HepG2 (cell line): ENCODE measurements around the gene VWA5B1.

Experiments used
- CEBPB ChIP-seq: IDR thresholded peaks from 2 replicates; pipeline ENCODE4 v1.6.1; 2011; ENCODE audit warnings: low read depth, low read length, improper control_type of control experiment, borderline replicate concordance
- EHMT2 ChIP-seq: fragments of 200-600 bp; sonication (generic); IDR thresholded peaks from 2 replicates; pipeline ENCODE4 v1.7.0; 2017; ENCODE audit warnings: antibody characterized with exemption, low read depth, low read length, borderline replicate concordance
- FOXK2 ChIP-seq: fragments of 450-650 bp; IDR thresholded peaks from 2 replicates; pipeline ENCODE4 v1.6.1; 2016
- HDAC1 ChIP-seq: sonication (generic); formaldehyde crosslinking; IDR thresholded peaks from 2 replicates; pipeline ENCODE4 v1.5.1; 2020; ENCODE audit warnings: mild to moderate bottlenecking, missing genetic modification reagents
- NCOR1 ChIP-seq: fragments of 200-600 bp; sonication (generic); IDR thresholded peaks from 2 replicates; pipeline ENCODE4 v1.7.0; 2017; ENCODE audit warnings: antibody characterized with exemption, low read length, borderline replicate concordance
- POLR2AphosphoS5 ChIP-seq: IDR thresholded peaks from 2 replicates; pipeline ENCODE4 v1.6.1; 2012; ENCODE audit warnings: low read depth, low read length
- RELA ChIP-seq: sonication (generic); formaldehyde crosslinking; IDR thresholded peaks from 2 replicates; pipeline ENCODE4 v1.4.0; 2020; ENCODE audit warnings: missing genetic modification reagents
- XBP1 ChIP-seq: sonication (generic); formaldehyde crosslinking; IDR thresholded peaks from 2 replicates; pipeline ENCODE4 v1.5.0; 2020; ENCODE audit warnings: missing genetic modification reagents
- ZNF10 ChIP-seq: sonication (generic); formaldehyde crosslinking; IDR thresholded peaks from 2 replicates; pipeline ENCODE4 v1.4.0; 2020; ENCODE audit warnings: mild to moderate bottlenecking, low read depth, missing genetic modification reagents, borderline replicate concordance
- ZNF468 ChIP-seq: sonication (generic); formaldehyde crosslinking; IDR thresholded peaks from 2 replicates; pipeline ENCODE4 v1.8.0; 2022; ENCODE audit warnings: mild to moderate bottlenecking, moderate library complexity, missing genetic modification reagents
- ZNF558 ChIP-seq: sonication (generic); formaldehyde crosslinking; IDR thresholded peaks from 2 replicates; pipeline ENCODE4 v1.9.0; 2022; ENCODE audit warnings: mild to moderate bottlenecking, missing genetic modification reagents, borderline replicate concordance
- ZNF615 ChIP-seq: sonication (generic); formaldehyde crosslinking; IDR thresholded peaks from 2 replicates; pipeline ENCODE4 v1.5.0; 2020; ENCODE audit warnings: mild to moderate bottlenecking, missing genetic modification reagents, borderline replicate concordance
- TF ChIP-seq, protein P1 (sequence below): sonication (generic); formaldehyde crosslinking; IDR thresholded peaks from 2 replicates; pipeline ENCODE4 v1.5.0; 2020; ENCODE audit warnings: mild to moderate bottlenecking, missing genetic modification reagents, moderate library complexity

GRCh38 chr1:20373764-20374163 is 83.1 kb downstream of the VWA5B1 start:
- no peak for TF ChIP-seq EHMT2
- no peak for TF ChIP-seq XBP1 (CRISPR knock-in tag)
- no peak for TF ChIP-seq HDAC1
- no peak for TF ChIP-seq ZNF10 (CRISPR knock-in tag)
- TF ChIP-seq CEBPB = no peak
- TF ChIP-seq NCOR1 = no peak
- TF ChIP-seq, protein P1, sequence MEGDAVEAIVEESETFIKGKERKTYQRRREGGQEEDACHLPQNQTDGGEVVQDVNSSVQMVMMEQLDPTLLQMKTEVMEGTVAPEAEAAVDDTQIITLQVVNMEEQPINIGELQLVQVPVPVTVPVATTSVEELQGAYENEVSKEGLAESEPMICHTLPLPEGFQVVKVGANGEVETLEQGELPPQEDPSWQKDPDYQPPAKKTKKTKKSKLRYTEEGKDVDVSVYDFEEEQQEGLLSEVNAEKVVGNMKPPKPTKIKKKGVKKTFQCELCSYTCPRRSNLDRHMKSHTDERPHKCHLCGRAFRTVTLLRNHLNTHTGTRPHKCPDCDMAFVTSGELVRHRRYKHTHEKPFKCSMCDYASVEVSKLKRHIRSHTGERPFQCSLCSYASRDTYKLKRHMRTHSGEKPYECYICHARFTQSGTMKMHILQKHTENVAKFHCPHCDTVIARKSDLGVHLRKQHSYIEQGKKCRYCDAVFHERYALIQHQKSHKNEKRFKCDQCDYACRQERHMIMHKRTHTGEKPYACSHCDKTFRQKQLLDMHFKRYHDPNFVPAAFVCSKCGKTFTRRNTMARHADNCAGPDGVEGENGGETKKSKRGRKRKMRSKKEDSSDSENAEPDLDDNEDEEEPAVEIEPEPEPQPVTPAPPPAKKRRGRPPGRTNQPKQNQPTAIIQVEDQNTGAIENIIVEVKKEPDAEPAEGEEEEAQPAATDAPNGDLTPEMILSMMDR (CRISPR knock-in tag) = no peak
- TF ChIP-seq FOXK2 = no peak
- TF ChIP-seq ZNF558 = no peak
- TF ChIP-seq RELA (CRISPR knock-in tag) = no peak
- TF ChIP-seq ZNF468 = no peak
- no peak for TF ChIP-seq POLR2AphosphoS5
- no peak for TF ChIP-seq ZNF615 (CRISPR knock-in tag)
